Thyroid gland (tissue), 4 donors: Measurements from ENCODE around the gene SPTB. TPM values are rescaled to one million over a fixed set of nuclear protein-coding genes. Genes with fewer than 3 reads are reported as not detected.

Experiments
- DNase-seq, 2 donors: peaks; one replicate each; pipeline ENCODE4 v3.0.0-alpha.2; 2019
- H3K27ac ChIP-seq, 3 donors: fragments of 200-600 bp; sonication (generic); 1 replicate in 2 of 3; 2 replicates in 1 of 3; pipeline ENCODE4 v1.5.1; 2016 to 2019; ENCODE audit warnings: mild to moderate bottlenecking in 1 of 3, moderate library complexity in 1 of 3
- H3K27me3 ChIP-seq: fragments of 200-600 bp; sonication (generic); one replicate; pipeline ENCODE4 v1.5.1; 2019
- H3K36me3 ChIP-seq, 2 donors: fragments of 200-600 bp; sonication (generic); one replicate each; pipeline ENCODE4 v1.5.1; 2016 to 2019
- H3K4me1 ChIP-seq, 2 donors: fragments of 200-600 bp; sonication (generic); one replicate each; pipeline ENCODE4 v1.5.1; 2017 to 2019
- H3K4me3 ChIP-seq, 3 donors: fragments of 200-600 bp; sonication (generic); replicated peaks in 1 of 3; 1 replicate in 2 of 3; 2 replicates in 1 of 3; pipeline ENCODE4 v1.5.1; 2016; ENCODE audit warnings: mild to moderate bottlenecking in 1 of 3
- H3K9me3 ChIP-seq: fragments of 200-600 bp; sonication (generic); one replicate; pipeline ENCODE4 v1.5.1; 2017
- POLR2A ChIP-seq, 2 donors: fragments of 450-650 bp; IDR thresholded peaks; one replicate each; pipeline ENCODE4 v1.6.1; 2017; ENCODE audit warnings: antibody characterized with exemption in 2 of 2, mild to moderate bottlenecking in 2 of 2, moderate library complexity in 1 of 2
- WGBS, 2 donors: methylation state at CpG; one replicate each; pipeline ENCODE4 v1.1.5; 2017; 5-methylcytosine and 5-hydroxymethylcytosine counted together
- intact Hi-C: fragments of 100-400 bp; cut with DNase I; formaldehyde crosslinking; loops from one replicate; pipeline ENCODE4 v1.15.1; 2023
- total RNA-seq, 4 donors: library from RNA; depleted of rRNA; stranded (reverse); fragments of >200 nt; gene quantifications; one replicate each; pipeline ENCODE4 v1.2.3, GENCODE V29; 2016
- TF ChIP-seq, protein P1 (sequence below), 6 experiments: fragments of 200-600 bp in 3 of 6; fragments of 450-650 bp in 3 of 6; sonication (generic) in 3 of 6; IDR thresholded peaks; one replicate each; pipeline ENCODE4 v1.5.1; 2016 to 2019; ENCODE audit warnings: antibody characterized with exemption in 6 of 6, mild to moderate bottlenecking in 2 of 6, inconsistent platforms in 1 of 6, moderate library complexity in 1 of 6

The SPTB gene
- total RNA-seq, 4 donors from 2014 or later: 0.33 to 1.9 (median 0.61) TPM

DNA sequence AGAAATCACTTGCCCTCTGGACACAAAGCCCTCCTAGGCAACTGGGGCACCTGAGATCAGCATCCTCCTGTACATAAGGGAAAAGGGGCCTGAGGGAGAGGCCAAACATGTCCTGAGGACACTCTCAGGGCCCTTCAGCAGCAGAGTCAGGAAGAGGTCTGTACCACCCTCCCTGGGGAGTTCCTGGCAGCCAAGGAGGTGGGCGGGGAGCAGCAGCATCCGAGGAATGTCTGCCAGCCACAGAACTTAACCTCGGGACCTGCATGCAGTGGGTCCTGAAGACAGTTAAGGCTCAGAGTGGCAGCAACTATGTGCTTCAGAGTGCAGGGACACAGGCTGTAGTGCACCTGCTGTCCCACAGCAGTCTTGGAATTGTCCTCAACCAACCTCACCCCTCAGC, 62.1 kb downstream of the SPTB start:
- intact Hi-C loops: no loop called here
- no peak overlapping the region for H3K27ac ChIP-seq
- WGBS, 2 donors: 51% methylated on average over 3 of the region's 3 CpGs; no CpG with 5 or more reads in 1 of the 2 donors
- no peaks in the 10 kb centered on the region for H3K9me3 ChIP-seq
- H3K27me3 ChIP-seq: no peaks in the 10 kb centered on the region
- H3K4me1 ChIP-seq: no peaks in the 10 kb centered on the region
- H3K4me3 ChIP-seq: no peak overlapping the region
- TF ChIP-seq, protein P1, sequence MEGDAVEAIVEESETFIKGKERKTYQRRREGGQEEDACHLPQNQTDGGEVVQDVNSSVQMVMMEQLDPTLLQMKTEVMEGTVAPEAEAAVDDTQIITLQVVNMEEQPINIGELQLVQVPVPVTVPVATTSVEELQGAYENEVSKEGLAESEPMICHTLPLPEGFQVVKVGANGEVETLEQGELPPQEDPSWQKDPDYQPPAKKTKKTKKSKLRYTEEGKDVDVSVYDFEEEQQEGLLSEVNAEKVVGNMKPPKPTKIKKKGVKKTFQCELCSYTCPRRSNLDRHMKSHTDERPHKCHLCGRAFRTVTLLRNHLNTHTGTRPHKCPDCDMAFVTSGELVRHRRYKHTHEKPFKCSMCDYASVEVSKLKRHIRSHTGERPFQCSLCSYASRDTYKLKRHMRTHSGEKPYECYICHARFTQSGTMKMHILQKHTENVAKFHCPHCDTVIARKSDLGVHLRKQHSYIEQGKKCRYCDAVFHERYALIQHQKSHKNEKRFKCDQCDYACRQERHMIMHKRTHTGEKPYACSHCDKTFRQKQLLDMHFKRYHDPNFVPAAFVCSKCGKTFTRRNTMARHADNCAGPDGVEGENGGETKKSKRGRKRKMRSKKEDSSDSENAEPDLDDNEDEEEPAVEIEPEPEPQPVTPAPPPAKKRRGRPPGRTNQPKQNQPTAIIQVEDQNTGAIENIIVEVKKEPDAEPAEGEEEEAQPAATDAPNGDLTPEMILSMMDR (IDR thresholded peaks at IDR 0.05): no peak
- no peak for TF ChIP-seq POLR2A (IDR thresholded peaks at IDR 0.05)
- H3K36me3 ChIP-seq: no peaks in the 10 kb centered on the region
- no peak for DNase-seq

DNA sequence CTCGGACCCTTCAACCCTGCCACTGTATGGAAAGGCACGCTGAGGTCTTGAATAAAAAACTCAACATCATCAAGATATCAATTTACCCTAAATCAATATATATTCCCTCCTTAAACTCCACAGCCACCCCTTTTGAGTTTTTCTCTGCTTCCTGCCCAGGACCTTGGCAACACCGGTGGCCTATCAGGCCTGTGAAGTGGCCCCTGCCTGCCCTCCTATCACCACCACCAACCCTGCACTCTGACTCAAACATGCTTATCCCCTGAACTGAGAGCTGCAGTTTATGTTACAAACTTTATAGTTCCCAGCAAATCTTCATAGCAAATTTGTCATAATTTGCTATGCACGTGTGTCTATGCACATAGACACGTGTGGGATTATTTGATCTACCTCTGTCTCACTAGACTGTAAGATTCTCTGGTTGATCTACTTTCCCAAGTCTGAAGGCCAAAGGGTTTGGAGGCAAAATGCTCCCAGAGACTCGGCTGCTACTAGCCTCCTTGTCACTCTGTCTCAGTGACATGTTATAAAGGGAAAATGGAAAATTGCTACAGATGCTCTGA, 63.4 kb downstream of the SPTB start:
- 89 to 91% methylated on average over 6 of the region's 6 CpGs for WGBS, 2 donors
- Histone ChIP-seq H3K9me3 (no peaks in the 10 kb centered on the region), H3K4me3 (no peak overlapping the region), H3K27me3 (no peaks in the 10 kb centered on the region), H3K4me1 (no peaks in the 10 kb centered on the region), H3K27ac (no peak overlapping the region), H3K36me3 (no peaks in the 10 kb centered on the region)
- no peak for TF ChIP-seq POLR2A (IDR thresholded peaks at IDR 0.05)
- TF ChIP-seq, protein P1 (IDR thresholded peaks at IDR 0.05): no peak
- DNase-seq: no peak
- intact Hi-C loops: no loop called here

DNA sequence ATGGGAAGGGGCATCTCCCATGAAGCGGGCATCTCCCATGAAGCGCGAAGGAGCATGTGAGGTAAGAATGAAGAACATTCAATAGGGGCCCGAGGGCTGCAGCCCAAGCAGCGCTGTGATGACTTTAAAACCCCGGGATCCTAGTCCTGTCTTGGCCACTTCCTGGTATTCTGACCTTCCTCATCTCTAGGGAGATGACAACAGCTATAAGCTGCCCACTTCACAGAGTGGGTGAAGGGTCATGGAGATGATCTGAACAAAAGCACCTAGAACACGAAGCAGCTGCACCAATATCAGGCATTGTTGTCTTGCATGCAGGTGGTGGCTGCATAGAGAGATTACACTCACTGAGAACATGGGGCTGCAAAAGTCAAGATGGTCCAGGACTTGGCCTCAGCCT, 64.5 kb downstream of the SPTB start:
- TF ChIP-seq POLR2A (IDR thresholded peaks at IDR 0.05): no peak
- TF ChIP-seq, protein P1 (IDR thresholded peaks at IDR 0.05): no peak
- Histone ChIP-seq H3K9me3 (no peaks in the 10 kb centered on the region), H3K27me3 (no peaks in the 10 kb centered on the region), H3K4me1 (no peaks in the 10 kb centered on the region), H3K36me3 (no peaks in the 10 kb centered on the region), H3K4me3 (no peak overlapping the region), H3K27ac (no peak overlapping the region)
- 83 to 88% methylated on average over 7 of the region's 7 CpGs for WGBS, 2 donors
- no peak for DNase-seq
- intact Hi-C loops: no loop called here

DNA sequence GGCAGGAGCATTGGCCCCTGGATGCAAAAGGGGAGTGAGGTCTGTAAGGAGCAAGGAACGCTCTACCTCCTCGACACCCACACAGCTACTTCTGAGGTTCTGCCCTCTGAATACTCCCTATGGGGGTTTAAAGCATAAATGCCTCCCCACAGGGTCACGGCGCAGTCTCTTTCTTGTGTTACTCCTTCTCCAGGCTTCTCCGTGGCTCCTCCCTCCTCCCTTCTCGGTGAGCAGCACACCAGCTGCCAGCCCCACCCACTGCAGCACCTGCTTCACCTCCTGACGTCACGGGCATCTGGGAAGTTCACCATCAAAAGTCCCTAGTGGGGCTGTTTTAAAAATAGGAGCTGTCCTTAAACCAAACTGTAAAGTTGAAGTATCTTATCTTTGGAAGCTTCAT, 67.3 kb downstream of the SPTB start:
- H3K9me3 ChIP-seq: no peaks in the 10 kb centered on the region
- TF ChIP-seq POLR2A (IDR thresholded peaks at IDR 0.05): no peak
- TF ChIP-seq, protein P1 (IDR thresholded peaks at IDR 0.05): no peak
- intact Hi-C loops: no loop called here
- H3K27ac ChIP-seq: no peak overlapping the region
- H3K4me1 ChIP-seq: no peaks in the 10 kb centered on the region
- 18 to 26% methylated on average over 8 of the region's 8 CpGs for WGBS, 2 donors
- H3K4me3 ChIP-seq: no peak overlapping the region
- H3K27me3 ChIP-seq: no peaks in the 10 kb centered on the region
- no peaks in the 10 kb centered on the region for H3K36me3 ChIP-seq
- DNase-seq: peak; percentile 58 to 63

DNA sequence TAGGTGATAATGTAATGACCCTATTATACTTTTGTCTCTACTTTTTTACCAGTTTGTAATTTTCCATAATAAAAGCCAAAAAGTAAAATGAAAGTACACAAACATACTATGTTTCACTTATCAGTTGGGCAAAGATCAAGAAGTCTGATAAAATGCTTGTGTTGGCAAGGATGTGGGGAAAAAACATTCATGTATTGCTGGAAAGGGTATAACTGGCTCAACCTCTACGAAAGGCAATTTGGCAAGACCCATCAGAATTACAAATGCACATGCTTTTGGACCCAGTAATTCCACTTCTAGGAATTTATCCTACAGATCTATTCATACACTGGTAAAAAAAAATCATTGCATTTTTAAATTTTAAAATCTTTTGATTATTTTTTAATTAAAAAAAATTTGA, 68.0 kb downstream of the SPTB start:
- H3K36me3 ChIP-seq: no peaks in the 10 kb centered on the region
- no peak for DNase-seq
- H3K4me3 ChIP-seq: no peak overlapping the region
- no peak overlapping the region for H3K27ac ChIP-seq
- H3K9me3 ChIP-seq: no peaks in the 10 kb centered on the region
- 48 to 59% methylated on average over 1 of the region's 1 CpG for WGBS, 2 donors
- TF ChIP-seq, protein P1 (IDR thresholded peaks at IDR 0.05): no peak
- TF ChIP-seq POLR2A (IDR thresholded peaks at IDR 0.05): no peak
- H3K27me3 ChIP-seq: no peaks in the 10 kb centered on the region
- H3K4me1 ChIP-seq: no peaks in the 10 kb centered on the region
- intact Hi-C loops: no loop called here
